Gastroesophageal sphincter (tissue), 3 donors: ENCODE data around the gene CD28.

Experiments
- POLR2A ChIP-seq, 2 donors: fragments of 450-650 bp; IDR thresholded peaks; one replicate each; pipeline ENCODE4 v1.6.1; 2017; ENCODE audit warnings: antibody characterized with exemption in 2 of 2, mild to moderate bottlenecking in 2 of 2, moderate library complexity in 1 of 2
- POLR2AphosphoS5 ChIP-seq: sonication (generic); formaldehyde crosslinking; IDR thresholded peaks from one replicate; pipeline ENCODE4 v1.6.1; 2017; ENCODE audit warnings: antibody characterized with exemption
- TF ChIP-seq, protein P1 (sequence below), 4 experiments: fragments of 200-600 bp in 2 of 4; fragments of 450-650 bp in 2 of 4; sonication (generic) in 1 of 4; IDR thresholded peaks; one replicate each; pipeline ENCODE4 v1.5.1; 2017 to 2019; ENCODE audit warnings: antibody characterized with exemption in 4 of 4, mild to moderate bottlenecking in 2 of 4, moderate library complexity in 2 of 4

DNA sequence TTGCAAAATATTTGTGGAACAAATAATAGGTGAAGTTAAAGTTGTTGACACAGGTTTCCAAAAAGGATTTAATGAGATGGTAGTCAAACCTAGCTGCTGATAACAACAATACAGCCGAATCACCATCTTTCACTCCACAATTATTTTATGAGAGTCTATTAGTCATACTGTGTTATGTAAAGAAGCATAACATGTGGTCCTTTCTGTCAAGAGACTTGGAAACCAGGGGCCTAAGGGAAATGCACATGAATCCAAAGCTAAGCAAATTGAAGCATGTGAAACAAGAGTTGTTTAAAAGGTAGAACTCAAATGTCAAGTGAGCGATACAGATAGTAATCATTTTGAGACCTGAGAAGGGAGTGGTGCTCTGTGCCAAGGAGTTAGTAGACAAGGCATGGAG, 16.0 kb downstream of the CD28 start:
- TF ChIP-seq, protein P1, sequence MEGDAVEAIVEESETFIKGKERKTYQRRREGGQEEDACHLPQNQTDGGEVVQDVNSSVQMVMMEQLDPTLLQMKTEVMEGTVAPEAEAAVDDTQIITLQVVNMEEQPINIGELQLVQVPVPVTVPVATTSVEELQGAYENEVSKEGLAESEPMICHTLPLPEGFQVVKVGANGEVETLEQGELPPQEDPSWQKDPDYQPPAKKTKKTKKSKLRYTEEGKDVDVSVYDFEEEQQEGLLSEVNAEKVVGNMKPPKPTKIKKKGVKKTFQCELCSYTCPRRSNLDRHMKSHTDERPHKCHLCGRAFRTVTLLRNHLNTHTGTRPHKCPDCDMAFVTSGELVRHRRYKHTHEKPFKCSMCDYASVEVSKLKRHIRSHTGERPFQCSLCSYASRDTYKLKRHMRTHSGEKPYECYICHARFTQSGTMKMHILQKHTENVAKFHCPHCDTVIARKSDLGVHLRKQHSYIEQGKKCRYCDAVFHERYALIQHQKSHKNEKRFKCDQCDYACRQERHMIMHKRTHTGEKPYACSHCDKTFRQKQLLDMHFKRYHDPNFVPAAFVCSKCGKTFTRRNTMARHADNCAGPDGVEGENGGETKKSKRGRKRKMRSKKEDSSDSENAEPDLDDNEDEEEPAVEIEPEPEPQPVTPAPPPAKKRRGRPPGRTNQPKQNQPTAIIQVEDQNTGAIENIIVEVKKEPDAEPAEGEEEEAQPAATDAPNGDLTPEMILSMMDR (IDR thresholded peaks at IDR 0.05), result no peak
- TF ChIP-seq POLR2A (IDR thresholded peaks at IDR 0.05) (no peak), POLR2AphosphoS5 (no peak)
